Measurements from ENCODE around the gene SYT17. TPM values are rescaled to one million over a fixed set of nuclear protein-coding genes. Genes with fewer than 3 reads are reported as not detected.

Gene SYT17
- total and polyA plus RNA-seq, 2 experiments from 2014 or later: 6.7 to 6.9 TPM

GRCh38 chr16:19291475-19291874, 123.4 kb downstream of the SYT17 start:
- H3K27ac ChIP-seq: no peak overlapping the region
- WGBS (ENCODE audit: low lambda C conversion rate, missing lambda C conversion rate): 35% methylated on average over 4 of the region's 4 CpGs
- no peak overlapping the region for H3K4me3 ChIP-seq
- no peak overlapping the region for H3K4me2 ChIP-seq
- H2AFZ ChIP-seq: no peak overlapping the region
- DNase-seq (ENCODE audit: low spot score): peak; percentile 45
- H3K79me2 ChIP-seq: no peaks in the 10 kb centered on the region
- no peaks in the 10 kb centered on the region for H4K20me1 ChIP-seq (ENCODE audit: insufficient read depth, poor library complexity, severe bottlenecking)
- no peaks in the 10 kb centered on the region for H3K9me3 ChIP-seq (ENCODE audit: low read depth)
- TF ChIP-seq CTCF (IDR thresholded peaks at IDR 0.05; ENCODE audit: poor library complexity) (no peak), EZH2 (IDR thresholded peaks at IDR 0.05; ENCODE audit: borderline replicate concordance) (no peak), EZH2phosphoT487 (IDR thresholded peaks at IDR 0.05; ENCODE audit: low read depth, severe bottlenecking, unreplicated experiment) (no peak)
- H3K4me1 ChIP-seq (ENCODE audit: insufficient read depth): no peaks in the 10 kb centered on the region
- no peaks in the 10 kb centered on the region for H3K36me3 ChIP-seq (replicated peaks; ENCODE audit: insufficient read depth, low read depth)
- H3K9me2 ChIP-seq (replicated peaks; ENCODE audit: insufficient read depth): no peaks in the 10 kb centered on the region
- peaks cover 2% of the 10 kb centered on the region for H3K27me3 ChIP-seq

DNA sequence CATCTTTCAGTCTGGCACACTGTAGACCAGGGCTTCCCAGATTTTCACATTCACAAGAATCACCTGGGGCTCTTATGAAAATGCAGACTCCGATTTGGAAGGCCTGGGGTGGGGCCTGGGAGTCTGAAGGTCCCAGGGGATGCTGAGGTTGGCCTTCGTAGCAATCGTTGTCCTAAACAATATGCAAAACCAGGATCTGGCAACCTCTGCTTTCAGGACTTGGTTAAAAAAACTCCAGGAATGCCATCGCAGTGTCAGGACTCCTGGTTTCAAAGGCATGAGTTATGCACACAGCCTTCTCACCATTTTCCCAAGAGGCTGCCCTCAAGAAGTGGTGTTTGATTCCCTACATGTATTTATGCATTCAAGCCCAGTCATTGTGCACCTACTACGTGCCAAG, 124.1 kb downstream of the SYT17 start:
- no peaks in the 10 kb centered on the region for H3K79me2 ChIP-seq
- TF ChIP-seq EZH2phosphoT487 (IDR thresholded peaks at IDR 0.05; ENCODE audit: low read depth, severe bottlenecking, unreplicated experiment) (no peak), CTCF (IDR thresholded peaks at IDR 0.05; ENCODE audit: poor library complexity) (no peak), EZH2 (IDR thresholded peaks at IDR 0.05; ENCODE audit: borderline replicate concordance) (no peak)
- H3K36me3 ChIP-seq (replicated peaks; ENCODE audit: insufficient read depth, low read depth): no peaks in the 10 kb centered on the region
- no peaks in the 10 kb centered on the region for H3K9me2 ChIP-seq (replicated peaks; ENCODE audit: insufficient read depth)
- no peaks in the 10 kb centered on the region for H3K9me3 ChIP-seq (ENCODE audit: low read depth)
- no peak overlapping the region for H3K27ac ChIP-seq
- H2AFZ ChIP-seq: no peak overlapping the region
- no peaks in the 10 kb centered on the region for H4K20me1 ChIP-seq (ENCODE audit: insufficient read depth, poor library complexity, severe bottlenecking)
- no peak overlapping the region for H3K4me3 ChIP-seq
- no peak overlapping the region for H3K4me2 ChIP-seq
- DNase-seq (ENCODE audit: low spot score): no peak
- H3K27me3 ChIP-seq: peaks cover 3% of the 10 kb centered on the region
- H3K4me1 ChIP-seq (ENCODE audit: insufficient read depth): no peaks in the 10 kb centered on the region
- 71% methylated on average over 5 of the region's 5 CpGs for WGBS (ENCODE audit: low lambda C conversion rate, missing lambda C conversion rate)

DNA sequence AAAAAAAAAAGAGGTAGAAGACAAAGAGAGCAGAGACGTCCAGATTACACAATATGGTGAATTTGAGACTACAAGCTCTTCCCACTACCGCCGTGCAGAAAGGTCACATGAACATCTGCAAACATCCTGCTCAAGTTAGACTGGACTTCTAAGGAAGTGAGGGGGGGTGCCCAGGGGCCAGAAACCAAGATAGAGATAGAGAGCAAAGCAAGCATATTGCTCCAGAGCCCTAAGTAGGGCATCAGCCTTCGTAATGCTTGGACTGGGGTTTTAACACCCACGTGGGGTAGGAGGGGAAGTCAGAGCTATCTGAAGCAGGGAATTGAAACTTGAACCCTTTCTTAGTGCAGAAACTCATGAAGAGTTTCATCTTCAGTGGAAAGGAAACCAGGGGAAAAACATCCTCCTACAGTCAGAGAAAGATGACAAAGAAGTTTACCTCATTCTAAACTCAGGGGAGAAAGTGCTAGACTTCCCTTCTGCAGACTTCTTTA, 126.2 kb downstream of the SYT17 start:
- peak; percentile 26 for DNase-seq (ENCODE audit: low spot score)
- Histone ChIP-seq H3K79me2 (no peaks in the 10 kb centered on the region), H2AFZ (no peak overlapping the region), H3K36me3 (replicated peaks; ENCODE audit: insufficient read depth, low read depth) (no peaks in the 10 kb centered on the region), H3K9me2 (replicated peaks; ENCODE audit: insufficient read depth) (no peaks in the 10 kb centered on the region), H3K27me3 (peaks cover 3% of the 10 kb centered on the region), H4K20me1 (ENCODE audit: insufficient read depth, poor library complexity, severe bottlenecking) (no peaks in the 10 kb centered on the region), H3K9me3 (ENCODE audit: low read depth) (no peaks in the 10 kb centered on the region), H3K4me3 (no peak overlapping the region), H3K4me2 (no peak overlapping the region), H3K4me1 (ENCODE audit: insufficient read depth) (no peaks in the 10 kb centered on the region), H3K27ac (no peak overlapping the region)
- 31% methylated on average over 5 of the region's 5 CpGs for WGBS (ENCODE audit: low lambda C conversion rate, missing lambda C conversion rate)
- TF ChIP-seq EZH2phosphoT487 (IDR thresholded peaks at IDR 0.05; ENCODE audit: low read depth, severe bottlenecking, unreplicated experiment): no peak
- TF ChIP-seq CTCF (IDR thresholded peaks at IDR 0.05; ENCODE audit: poor library complexity): no peak
- no peak for TF ChIP-seq EZH2 (IDR thresholded peaks at IDR 0.05; ENCODE audit: borderline replicate concordance)

GRCh38 chr16:19295393-19295792, 127.4 kb downstream of the SYT17 start:
- H3K27ac ChIP-seq: no peak overlapping the region
- H3K36me3 ChIP-seq (replicated peaks; ENCODE audit: insufficient read depth, low read depth): no peaks in the 10 kb centered on the region
- no peaks in the 10 kb centered on the region for H4K20me1 ChIP-seq (ENCODE audit: insufficient read depth, poor library complexity, severe bottlenecking)
- peaks cover 3% of the 10 kb centered on the region for H3K27me3 ChIP-seq
- no peaks in the 10 kb centered on the region for H3K9me3 ChIP-seq (ENCODE audit: low read depth)
- TF ChIP-seq EZH2phosphoT487 (IDR thresholded peaks at IDR 0.05; ENCODE audit: low read depth, severe bottlenecking, unreplicated experiment) (no peak), EZH2 (IDR thresholded peaks at IDR 0.05; ENCODE audit: borderline replicate concordance) (no peak)
- no peaks in the 10 kb centered on the region for H3K79me2 ChIP-seq
- H3K4me2 ChIP-seq: no peak overlapping the region
- 47% methylated on average over 2 of the region's 2 CpGs for WGBS (ENCODE audit: low lambda C conversion rate, missing lambda C conversion rate)
- no peaks in the 10 kb centered on the region for H3K9me2 ChIP-seq (replicated peaks; ENCODE audit: insufficient read depth)
- H2AFZ ChIP-seq: no peak overlapping the region
- no peak for DNase-seq (ENCODE audit: low spot score)
- H3K4me1 ChIP-seq (ENCODE audit: insufficient read depth): no peaks in the 10 kb centered on the region
- H3K4me3 ChIP-seq: no peak overlapping the region

All from hepatocyte (in vitro differentiated cells).